GM12878 (cell line): Measurements from ENCODE around the gene ABCC4. TPM values are rescaled to one million over a fixed set of nuclear protein-coding genes. Genes with fewer than 3 reads are reported as not detected.

Source experiments
- ATAC-seq: fragments of 200-7000 bp; cut with Tn5 transposase; 3 replicates; pipeline ENCODE4 v1.9.1; 2020; ENCODE audit warnings: mild to moderate bottlenecking, moderate library complexity
- BruUV-seq: library from RNA; stranded (reverse); fragments of 400-500 nt; replicated peaks from 2 replicates; lab custom pipeline; 2021; lab: Mats Ljungman, UMichigan
- CTCF ChIA-PET: fragments of 300-600 bp; sonication (Branson Sonifier 250); formaldehyde crosslinking; extraction: SDS; loops from one replicate; lab custom pipeline; 2021; ENCODE audit warnings: inconsistent platforms; lab: Yijun Ruan, JAX
- POLR2A ChIA-PET: fragments of 350-600 bp; formaldehyde crosslinking; extraction: SDS; loops from one replicate; lab custom pipeline; 2021; ENCODE audit warnings: inconsistent platforms; lab: Charles Lee
- RAD21 ChIA-PET: fragments of 300-600 bp; sonication (Branson Sonifier 250); formaldehyde crosslinking; loops from one replicate; lab custom pipeline; 2023; ENCODE audit warnings: antibody characterized with exemption; ENCODE audit not compliant: unreplicated experiment; lab: Charles Lee
- SMC1A ChIA-PET: fragments of 300-600 bp; sonication (Branson Sonifier 250); formaldehyde crosslinking; loops from one replicate; lab custom pipeline; 2023; ENCODE audit not compliant: unreplicated experiment, uncharacterized antibody; lab: Charles Lee
- DNase-seq: peaks from one replicate; pipeline ENCODE4 v3.0.0-alpha.2; 2011; ENCODE audit warnings: low read depth, low spot score
- FAIRE-seq: peaks from 3 replicates; lab custom pipeline; 2011; peaks lifted over from hg19 to GRCh38; lab: Jason Lieb, UNC
- H2AFZ ChIP-seq: 2 replicates; pipeline ENCODE4 v1.6.0; 2011; ENCODE audit warnings: low read depth, low read length, control low read depth; ENCODE audit not compliant: control insufficient read depth
- H3K27ac ChIP-seq: 2 replicates; pipeline ENCODE4 v1.5.1; 2011; ENCODE audit warnings: control low read depth; ENCODE audit not compliant: control insufficient read depth, insufficient read depth
- H3K27me3 ChIP-seq, 2 experiments: replicated peaks in 1 of 2; 2 replicates each; pipeline versions ENCODE4 v1.6.0 to v1.6.1; 2011; ENCODE audit warnings: low read length in 1 of 2; ENCODE audit not compliant: control insufficient read depth in 2 of 2, insufficient read depth in 2 of 2
- H3K36me3 ChIP-seq, 2 experiments: 2 replicates each; pipeline ENCODE4 v1.5.1; 2011; ENCODE audit warnings: low read length in 1 of 2; ENCODE audit not compliant: control insufficient read depth in 2 of 2, insufficient read depth in 2 of 2
- H3K4me1 ChIP-seq: 2 replicates; pipeline ENCODE4 v1.6.1; 2011; ENCODE audit warnings: mild to moderate bottlenecking, low read length, moderate library complexity, mixed read lengths; ENCODE audit not compliant: control insufficient read depth, insufficient read depth
- H3K4me2 ChIP-seq: 2 replicates; pipeline ENCODE4 v1.6.0; 2011; ENCODE audit warnings: control low read depth; ENCODE audit not compliant: control insufficient read depth, insufficient read depth
- H3K4me3 ChIP-seq: fragments of 200-600 bp; sonication (generic); 2 replicates; pipeline ENCODE4 v1.5.1; 2016
- H3K79me2 ChIP-seq: 2 replicates; pipeline ENCODE4 v1.6.0; 2011; ENCODE audit warnings: low read length; ENCODE audit not compliant: control insufficient read depth, insufficient read depth
- H3K9ac ChIP-seq: 2 replicates; pipeline ENCODE4 v1.8.0; 2011; ENCODE audit warnings: low read length, control low read depth, mixed read lengths; ENCODE audit not compliant: control insufficient read depth, insufficient read depth
- H3K9me3 ChIP-seq: replicated peaks from 3 replicates; pipeline ENCODE4 v1.5.1; 2011; ENCODE audit warnings: mild to moderate bottlenecking, low read length; ENCODE audit not compliant: control insufficient read depth, insufficient read depth
- H4K20me1 ChIP-seq: 2 replicates; pipeline ENCODE4 v1.6.0; 2011; ENCODE audit not compliant: control insufficient read depth, insufficient read depth
- ATF3 ChIP-seq: IDR thresholded peaks from 2 replicates; pipeline ENCODE4 v1.6.1; 2011; ENCODE audit warnings: low read depth, mild to moderate bottlenecking, low read length, moderate library complexity, borderline replicate concordance; ENCODE audit errors: extremely low read depth
- BACH1 ChIP-seq: fragments of 450-650 bp; IDR thresholded peaks from 2 replicates; pipeline ENCODE4 v1.6.1; 2017; ENCODE audit warnings: mild to moderate bottlenecking, borderline replicate concordance
- BHLHE40 ChIP-seq, 2 experiments: fragments of 450-650 bp in 1 of 2; IDR thresholded peaks; 2 replicates each; pipeline ENCODE4 v1.6.1; 2011 to 2017; ENCODE audit warnings: low read depth in 2 of 2, borderline replicate concordance in 1 of 2, improper control_type of control experiment in 1 of 2, low read length in 1 of 2, mild to moderate bottlenecking in 1 of 2
- CTCF ChIP-seq, 3 experiments: IDR thresholded peaks in 2 of 3; conservative IDR thresholded peaks in 1 of 3; 2 replicates each; pipeline ENCODE4 v1.5.1; 2011; ENCODE audit warnings: low read depth in 3 of 3, low read length in 3 of 3, mild to moderate bottlenecking in 3 of 3, control low read depth in 2 of 3, moderate library complexity in 2 of 3, inconsistent platforms in 1 of 3, mixed read lengths in 1 of 3; ENCODE audit not compliant: control insufficient read depth in 2 of 3, insufficient read depth in 1 of 3; ENCODE audit errors: extremely low read depth in 1 of 3
- EED ChIP-seq: sonication (generic); IDR thresholded peaks from 2 replicates; pipeline ENCODE4 v1.6.1; 2016; ENCODE audit warnings: antibody characterized with exemption, low read depth
- FOXK2 ChIP-seq: fragments of 450-650 bp; IDR thresholded peaks from 2 replicates; pipeline ENCODE4 v1.6.1; 2017; ENCODE audit warnings: mild to moderate bottlenecking, moderate library complexity
- HCFC1 ChIP-seq: fragments of 150-350 bp; IDR thresholded peaks from 2 replicates; pipeline ENCODE4 v1.6.1; 2014; ENCODE audit warnings: low read length
- HDGF ChIP-seq: fragments of 450-650 bp; IDR thresholded peaks from 2 replicates; pipeline ENCODE4 v1.6.1; 2016; ENCODE audit warnings: antibody characterized with exemption
- KAT2A ChIP-seq: conservative IDR thresholded peaks from 2 replicates; pipeline ENCODE4 v1.6.1; 2011; ENCODE audit warnings: low read depth, low read length; ENCODE audit not compliant: control insufficient read depth
- KLF5 ChIP-seq: fragments of 450-650 bp; IDR thresholded peaks from 2 replicates; pipeline ENCODE4 v1.6.1; 2014; ENCODE audit warnings: mild to moderate bottlenecking; ENCODE audit not compliant: partially characterized antibody
- MLLT1 ChIP-seq: fragments of 450-650 bp; IDR thresholded peaks from 2 replicates; pipeline ENCODE4 v1.6.1; 2016; ENCODE audit warnings: mild to moderate bottlenecking
- MXI1 ChIP-seq: fragments of 150-350 bp; IDR thresholded peaks from 2 replicates; pipeline ENCODE4 v1.6.1; 2011; ENCODE audit warnings: low read depth, mild to moderate bottlenecking, inconsistent platforms, low read length, improper control_type of control experiment
- PAX5 ChIP-seq: IDR thresholded peaks from 2 replicates; pipeline ENCODE4 v1.6.1; 2011; ENCODE audit warnings: low read depth, low read length, borderline replicate concordance
- PML ChIP-seq: IDR thresholded peaks from 2 replicates; pipeline ENCODE4 v1.6.1; 2012; ENCODE audit warnings: low read length, inconsistent platforms
- POU2F2 ChIP-seq: IDR thresholded peaks from 3 replicates; pipeline ENCODE4 v1.6.1; 2011; ENCODE audit warnings: low read depth, mild to moderate bottlenecking, low read length, borderline replicate concordance
- SIX5 ChIP-seq: IDR thresholded peaks from 2 replicates; pipeline ENCODE4 v1.6.1; 2011; ENCODE audit warnings: mild to moderate bottlenecking, low read depth, low read length, moderate library complexity; ENCODE audit not compliant: severe bottlenecking
- SPI1 ChIP-seq: IDR thresholded peaks from 2 replicates; pipeline ENCODE4 v1.6.1; 2011; ENCODE audit warnings: low read depth, mild to moderate bottlenecking, low read length, moderate library complexity, borderline replicate concordance; ENCODE audit not compliant: insufficient read depth
- SRF ChIP-seq, 2 experiments: IDR thresholded peaks; 2 replicates each; pipeline ENCODE4 v1.6.1; 2011; ENCODE audit warnings: low read depth in 2 of 2, low read length in 2 of 2, mild to moderate bottlenecking in 1 of 2, moderate library complexity in 1 of 2
- YBX1 ChIP-seq: fragments of 450-650 bp; IDR thresholded peaks from 2 replicates; pipeline ENCODE4 v1.6.1; 2016; ENCODE audit warnings: antibody characterized with exemption
- ZSCAN29 ChIP-seq: fragments of 450-650 bp; IDR thresholded peaks from 2 replicates; pipeline ENCODE4 v1.6.1; 2017; ENCODE audit warnings: mild to moderate bottlenecking, moderate library complexity
- WGBS: methylation state at CpG from one replicate; pipeline ENCODE4 v1.1.6; 2016; ENCODE audit warnings: low lambda C conversion rate; ENCODE audit not compliant: insufficient replicate concordance, insufficient coverage; ENCODE audit errors: missing lambda C conversion rate; 5-methylcytosine and 5-hydroxymethylcytosine counted together
- in situ Hi-C: fragments of 300-500 bp; cut with MboI; formaldehyde crosslinking; loops from 9 replicates; pipeline ENCODE4 v1.14.3; 2018; ENCODE audit warnings: mixed read lengths
- intact Hi-C: fragments of 100-400 bp; cut with micrococcal nuclease; formaldehyde crosslinking; loops from one replicate; pipeline ENCODE4 v1.14.2; 2022; ENCODE audit not compliant: unreplicated experiment
- polyA plus RNA-seq, 11 experiments: library from polyadenylated mRNA; depleted of rRNA in 4 of 11; unstranded in 6 of 11; stranded (reverse) in 5 of 11; fragments of >200 nt; fragmentation: Nextera tagmentation in 4 of 11; fragmentation: Illumina TruSeq in 1 of 11; extraction: Ambion mirVana in 4 of 11; extraction: Trizol in 1 of 11; gene quantifications; 1 replicate in 1 of 11; 2 replicates in 10 of 11; pipeline versions ENCODE4 v1.2.1 to v1.2.3, GENCODE V29; 2011 to 2016; ENCODE audit warnings: inconsistent platforms in 2 of 11, missing spikeins in 2 of 11, low read depth in 1 of 11
- total RNA-seq, 4 experiments: library from RNA; depleted of rRNA in 3 of 4; stranded (reverse); fragments of >200 nt in 3 of 4; fragmentation: Illumina TruSeq in 1 of 4; extraction: Trizol in 1 of 4; gene quantifications; 2 replicates each; pipeline versions ENCODE4 v1.2.1 to v1.2.3, GENCODE V29; 2013 to 2021

The ABCC4 gene
- total and polyA plus RNA-seq, 10 of the 15 experiments (the other 5 are each of a cell fraction or from before 2014, with no cell fraction given) = 7.2 to 44.4 (median 24.1) TPM

GRCh38 chr13:95150555-95150954 lies 150.7 kb downstream of the ABCC4 start (continued):
- TF ChIP-seq CTCF (IDR thresholded peaks at IDR 0.05 in 2 of 3, conservative IDR thresholded peaks at IDR 0.05 in 1 of 3; ENCODE audit: control insufficient read depth in 2 of 3, extremely low read depth in 1 of 3, insufficient read depth in 1 of 3, low read depth in 3 of 3, low read length in 3 of 3) = no peak
- no peak for TF ChIP-seq SPI1
- TF ChIP-seq MXI1 = no peak
- no peak for TF ChIP-seq FOXK2
- TF ChIP-seq, all 136 proteins: peak for 0

GRCh38 chr13:95146486-95146885 lies 154.8 kb downstream of the ABCC4 start:
- ChIA-PET POLR2A (no interaction called here), CTCF (interaction anchor here (1.0 to 1.4 kb wide), 2 partner anchors 12 to 234 kb away, joined by 3 read pairs; no protein-coding TSS in a partner anchor), SMC1A (no interaction called here), RAD21 (no interaction called here)
- no peak overlapping the region for H3K9ac ChIP-seq
- no peak overlapping the region for H3K4me3 ChIP-seq
- H3K9me3 ChIP-seq = peaks cover 4% of the 10 kb centered on the region; the same call in 2 of the 3 replicates
- H3K27ac ChIP-seq = no peak overlapping the region
- BruUV-seq = no TSS peak
- no peak overlapping the region for H3K4me2 ChIP-seq
- in situ Hi-C loops (no loop called here), intact Hi-C loops (no loop called here)
- no peak overlapping the region for H2AFZ ChIP-seq
- H3K4me1 ChIP-seq = no peaks in the 10 kb centered on the region
- H3K27me3 ChIP-seq = no peaks in the 10 kb centered on the region
- H3K36me3 ChIP-seq = no peaks in the 10 kb centered on the region
- no peak for FAIRE-seq
- no peak for TF ChIP-seq PAX5
- no peak for TF ChIP-seq SIX5
- no peak for TF ChIP-seq SRF (IDR thresholded peaks at IDR 0.05; ENCODE audit: low read depth in 2 of 2, low read length in 2 of 2)
- no peak for TF ChIP-seq KLF5
- TF ChIP-seq ZSCAN29 = no peak
- no peak for TF ChIP-seq YBX1
- no peak for TF ChIP-seq PML
- no peak for TF ChIP-seq HCFC1
- TF ChIP-seq KAT2A = no peak
- TF ChIP-seq EED = no peak
- no peak for TF ChIP-seq POU2F2
- TF ChIP-seq HDGF = no peak
- no peak for TF ChIP-seq BACH1
- TF ChIP-seq ATF3 = no peak
- TF ChIP-seq FOXK2 = no peak
- TF ChIP-seq BHLHE40 (IDR thresholded peaks at IDR 0.05; ENCODE audit: borderline replicate concordance in 1 of 2, low read depth in 2 of 2, low read length in 1 of 2) = no peak
- no peak for TF ChIP-seq MLLT1
- no peak for ATAC-seq
- DNase-seq = no peak
- H4K20me1 ChIP-seq = no peaks in the 10 kb centered on the region
- H3K79me2 ChIP-seq = no peaks in the 10 kb centered on the region
- WGBS = 97% methylated on average over 3 of the region's 3 CpGs
